PFSK-1 (cell line): ENCODE data around the gene NFIA.

ENCODE experiments used
- POLR2AphosphoS5 ChIP-seq: IDR thresholded peaks from 2 replicates; pipeline ENCODE4 v1.6.1; 2012; ENCODE audit warnings: low read depth, mild to moderate bottlenecking, control low read depth, low read length, moderate library complexity
- REST ChIP-seq, 2 experiments: IDR thresholded peaks; 2 replicates each; pipeline versions ENCODE4 v1.6.1 to v1.8.0; 2011 to 2012; ENCODE audit warnings: low read depth in 2 of 2, low read length in 2 of 2, control low read depth in 1 of 2, inconsistent platforms in 1 of 2, mild to moderate bottlenecking in 1 of 2, moderate library complexity in 1 of 2; ENCODE audit not compliant: insufficient read depth in 1 of 2

DNA sequence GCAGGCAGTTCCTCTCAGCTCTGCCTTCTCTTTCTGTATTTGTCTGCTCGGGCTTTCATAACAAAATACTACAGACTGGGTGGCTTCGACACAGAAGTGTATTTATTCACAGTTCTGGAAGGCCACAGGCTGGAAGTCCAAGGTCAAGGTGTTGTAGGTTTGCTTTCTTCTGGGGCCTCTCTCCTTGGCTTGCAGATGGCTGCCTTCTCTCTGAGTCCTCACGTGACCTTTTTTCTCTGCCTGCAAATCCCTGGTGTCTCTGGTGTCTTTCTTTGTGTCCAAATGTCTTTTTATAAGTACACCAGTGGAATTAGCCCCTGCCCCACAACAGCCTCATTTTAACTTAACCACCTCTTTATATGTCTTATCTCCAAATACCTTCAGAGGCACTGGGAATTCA is 392.6 kb downstream of the NFIA start:
- TF ChIP-seq POLR2AphosphoS5: no peak
- no peak for TF ChIP-seq REST (IDR thresholded peaks at IDR 0.05; ENCODE audit: insufficient read depth in 1 of 2, low read depth in 2 of 2, low read length in 2 of 2)
